Mesothelial cell of epicardium (in vitro differentiated cells): ENCODE data around the gene SH3RF2. TPM values are rescaled to one million over a fixed set of nuclear protein-coding genes. Genes with fewer than 3 reads are reported as not detected.

Experiments
- DNase-seq, 2 experiments: peaks; one replicate each; pipeline ENCODE4 v3.0.0; 2021; ENCODE audit warnings: low spot score in 2 of 2; ENCODE audit not compliant: unreplicated experiment in 2 of 2
- H3K27ac Mint-ChIP-seq: 2 replicates; pipeline ENCODE4 v1.8.0; 2021; ENCODE audit warnings: mixed read lengths
- H3K27me3 Mint-ChIP-seq: 2 replicates; pipeline ENCODE4 v1.8.0; 2021; ENCODE audit warnings: low read depth, mixed read lengths
- H3K36me3 Mint-ChIP-seq: 2 replicates; pipeline ENCODE4 v1.8.0; 2021; ENCODE audit warnings: mixed read lengths
- H3K4me1 Mint-ChIP-seq: 2 replicates; pipeline ENCODE4 v1.8.0; 2021; ENCODE audit warnings: mixed read lengths
- H3K4me3 Mint-ChIP-seq: 2 replicates; pipeline ENCODE4 v1.8.0; 2021; ENCODE audit warnings: mild to moderate bottlenecking, moderate library complexity, mixed read lengths
- H3K9me3 Mint-ChIP-seq: 2 replicates; pipeline ENCODE4 v1.8.0; 2021; ENCODE audit warnings: mixed read lengths
- total RNA-seq: library from RNA; stranded (reverse); gene quantifications from 3 replicates; pipeline ENCODE4 v1.2.1, GENCODE V29; 2021
- TF ChIP-seq, protein P1 (sequence below): fragments of 200-600 bp; sonication (generic); IDR thresholded peaks from one replicate; pipeline ENCODE4 v1.5.0; 2021; ENCODE audit warnings: antibody characterized with exemption; ENCODE audit not compliant: unreplicated experiment

Gene SH3RF2
- total RNA-seq, 1 donor from 2014 or later: 3.2 TPM

- Mint-ChIP-seq H3K4me1 (peaks cover 43% of the 10 kb centered on the region), H3K27me3 (peaks cover 3% of the 10 kb centered on the region), H3K4me3 (no peak overlapping the region), H3K27ac (no peak overlapping the region), H3K9me3 (no peaks in the 10 kb centered on the region), H3K36me3 (no peaks in the 10 kb centered on the region)
- no peak for DNase-seq
- TF ChIP-seq, protein P1, sequence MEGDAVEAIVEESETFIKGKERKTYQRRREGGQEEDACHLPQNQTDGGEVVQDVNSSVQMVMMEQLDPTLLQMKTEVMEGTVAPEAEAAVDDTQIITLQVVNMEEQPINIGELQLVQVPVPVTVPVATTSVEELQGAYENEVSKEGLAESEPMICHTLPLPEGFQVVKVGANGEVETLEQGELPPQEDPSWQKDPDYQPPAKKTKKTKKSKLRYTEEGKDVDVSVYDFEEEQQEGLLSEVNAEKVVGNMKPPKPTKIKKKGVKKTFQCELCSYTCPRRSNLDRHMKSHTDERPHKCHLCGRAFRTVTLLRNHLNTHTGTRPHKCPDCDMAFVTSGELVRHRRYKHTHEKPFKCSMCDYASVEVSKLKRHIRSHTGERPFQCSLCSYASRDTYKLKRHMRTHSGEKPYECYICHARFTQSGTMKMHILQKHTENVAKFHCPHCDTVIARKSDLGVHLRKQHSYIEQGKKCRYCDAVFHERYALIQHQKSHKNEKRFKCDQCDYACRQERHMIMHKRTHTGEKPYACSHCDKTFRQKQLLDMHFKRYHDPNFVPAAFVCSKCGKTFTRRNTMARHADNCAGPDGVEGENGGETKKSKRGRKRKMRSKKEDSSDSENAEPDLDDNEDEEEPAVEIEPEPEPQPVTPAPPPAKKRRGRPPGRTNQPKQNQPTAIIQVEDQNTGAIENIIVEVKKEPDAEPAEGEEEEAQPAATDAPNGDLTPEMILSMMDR: no peak
Measured at GRCh38 chr5:145941096-145941447, 4.7 kb downstream of the SH3RF2 start.

DNA sequence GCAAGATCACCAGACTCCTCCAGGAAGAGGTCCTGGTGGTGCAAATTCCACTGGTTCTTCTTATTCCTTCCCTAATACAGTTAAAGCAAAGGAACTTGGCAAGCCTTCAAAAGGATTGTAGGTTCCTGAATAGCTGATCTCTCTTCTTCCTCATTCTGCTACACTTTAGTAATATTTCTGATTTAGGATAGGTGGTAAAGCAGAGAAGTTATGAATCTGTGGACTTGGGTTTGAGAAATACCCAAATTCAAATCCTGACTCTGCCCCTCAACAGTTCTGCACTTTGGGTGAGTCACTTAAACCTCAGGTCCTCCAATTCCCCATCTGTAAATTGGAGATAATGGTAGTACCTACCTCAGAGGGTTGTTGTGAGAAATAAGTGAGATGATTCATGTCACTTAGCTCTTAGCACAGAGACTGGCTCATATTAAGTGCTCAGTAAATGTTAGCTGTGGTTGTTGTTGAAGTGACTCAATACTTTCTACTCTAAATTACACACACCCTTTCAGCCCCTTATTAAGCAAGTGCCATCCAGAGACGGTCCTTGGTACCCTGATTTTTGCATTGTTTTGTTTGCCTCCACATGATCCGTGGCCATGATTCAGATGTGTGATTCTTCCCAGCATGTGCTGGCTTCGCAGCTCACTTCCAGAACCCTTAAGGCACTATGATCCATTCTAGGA, 5.2 kb downstream of the SH3RF2 start:
- H3K27ac Mint-ChIP-seq: no peak overlapping the region
- no peak overlapping the region for H3K4me3 Mint-ChIP-seq
- TF ChIP-seq, protein P1: no peak
- DNase-seq: no peak
- H3K36me3 Mint-ChIP-seq: no peaks in the 10 kb centered on the region
- peaks cover 3% of the 10 kb centered on the region for H3K27me3 Mint-ChIP-seq
- H3K9me3 Mint-ChIP-seq: no peaks in the 10 kb centered on the region
- peaks cover 38% of the 10 kb centered on the region for H3K4me1 Mint-ChIP-seq

DNA sequence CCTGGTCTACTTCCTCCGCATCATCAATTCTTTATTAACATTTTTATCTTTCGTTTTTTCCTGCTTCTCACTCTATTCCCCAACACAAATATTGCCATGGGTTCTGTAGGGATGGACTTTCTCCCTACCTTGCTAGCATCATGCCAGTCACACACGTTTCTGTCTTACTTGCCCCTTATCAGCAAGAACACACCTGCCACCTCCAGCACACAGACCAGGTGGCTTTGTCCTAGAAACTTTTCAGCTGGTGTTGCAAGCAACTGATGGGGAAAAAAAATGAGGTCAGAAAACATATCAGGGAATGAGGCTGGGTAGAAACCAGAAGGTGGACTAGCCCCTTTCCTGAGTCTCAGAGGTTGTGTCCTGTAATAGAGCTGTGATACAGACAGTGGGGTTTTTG, 5.8 kb downstream of the SH3RF2 start:
- peaks cover 3% of the 10 kb centered on the region for H3K27me3 Mint-ChIP-seq
- H3K4me1 Mint-ChIP-seq: peaks cover 32% of the 10 kb centered on the region
- no peaks in the 10 kb centered on the region for H3K36me3 Mint-ChIP-seq
- no peak for DNase-seq
- TF ChIP-seq, protein P1: no peak
- H3K27ac Mint-ChIP-seq: no peak overlapping the region
- no peak overlapping the region for H3K4me3 Mint-ChIP-seq
- no peaks in the 10 kb centered on the region for H3K9me3 Mint-ChIP-seq

DNA sequence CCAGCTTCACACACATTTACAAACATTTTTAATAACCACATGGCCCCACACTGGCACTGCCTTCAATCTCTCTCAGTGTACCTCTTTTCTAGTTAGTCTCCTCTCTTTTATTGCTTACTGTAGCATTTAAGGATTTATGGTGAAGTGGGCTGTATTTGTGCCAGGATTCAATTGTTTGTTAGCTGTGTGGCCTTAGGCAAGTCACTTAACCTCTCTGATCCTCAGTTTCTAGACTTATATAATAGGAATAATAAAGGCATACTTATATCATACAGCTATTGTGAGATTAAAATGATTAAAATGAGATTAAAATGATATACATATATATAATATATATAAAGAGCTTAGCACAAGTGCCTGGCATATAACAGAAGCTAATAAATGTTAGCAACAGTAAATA, 6.4 kb downstream of the SH3RF2 start:
- Mint-ChIP-seq H3K36me3 (no peaks in the 10 kb centered on the region), H3K27ac (no peak overlapping the region), H3K27me3 (peaks cover 3% of the 10 kb centered on the region), H3K4me1 (peaks cover 27% of the 10 kb centered on the region), H3K9me3 (no peaks in the 10 kb centered on the region), H3K4me3 (no peak overlapping the region)
- DNase-seq: no peak
- TF ChIP-seq, protein P1: no peak

GRCh38 chr5:145943674-145944121, 7.3 kb downstream of the SH3RF2 start:
- no peak for DNase-seq
- Mint-ChIP-seq H3K36me3 (no peaks in the 10 kb centered on the region), H3K27ac (no peak overlapping the region), H3K9me3 (no peaks in the 10 kb centered on the region), H3K27me3 (peaks cover 3% of the 10 kb centered on the region), H3K4me3 (no peak overlapping the region), H3K4me1 (peaks cover 17% of the 10 kb centered on the region)
- TF ChIP-seq, protein P1: no peak

- Mint-ChIP-seq H3K27ac (no peak overlapping the region), H3K36me3 (no peaks in the 10 kb centered on the region)
Measured at GRCh38 chr5:145944328-145944727, 8.0 kb downstream of the SH3RF2 start.

More at GRCh38 chr5:145944328-145944727, 8.0 kb downstream of the SH3RF2 start:
- Mint-ChIP-seq H3K4me3 (no peak overlapping the region), H3K4me1 (peaks cover 16% of the 10 kb centered on the region), H3K27me3 (peaks cover 4% of the 10 kb centered on the region), H3K9me3 (no peaks in the 10 kb centered on the region)
- no peak for DNase-seq
- TF ChIP-seq, protein P1: no peak
